Measurements from ENCODE around the gene TEC. TPM values are rescaled to one million over a fixed set of nuclear protein-coding genes. Genes with fewer than 3 reads are reported as not detected.

The TEC gene
- polyA plus RNA-seq, 1 of the 3 experiments (the other 2 are of a cell fraction): 0.85 TPM

DNA sequence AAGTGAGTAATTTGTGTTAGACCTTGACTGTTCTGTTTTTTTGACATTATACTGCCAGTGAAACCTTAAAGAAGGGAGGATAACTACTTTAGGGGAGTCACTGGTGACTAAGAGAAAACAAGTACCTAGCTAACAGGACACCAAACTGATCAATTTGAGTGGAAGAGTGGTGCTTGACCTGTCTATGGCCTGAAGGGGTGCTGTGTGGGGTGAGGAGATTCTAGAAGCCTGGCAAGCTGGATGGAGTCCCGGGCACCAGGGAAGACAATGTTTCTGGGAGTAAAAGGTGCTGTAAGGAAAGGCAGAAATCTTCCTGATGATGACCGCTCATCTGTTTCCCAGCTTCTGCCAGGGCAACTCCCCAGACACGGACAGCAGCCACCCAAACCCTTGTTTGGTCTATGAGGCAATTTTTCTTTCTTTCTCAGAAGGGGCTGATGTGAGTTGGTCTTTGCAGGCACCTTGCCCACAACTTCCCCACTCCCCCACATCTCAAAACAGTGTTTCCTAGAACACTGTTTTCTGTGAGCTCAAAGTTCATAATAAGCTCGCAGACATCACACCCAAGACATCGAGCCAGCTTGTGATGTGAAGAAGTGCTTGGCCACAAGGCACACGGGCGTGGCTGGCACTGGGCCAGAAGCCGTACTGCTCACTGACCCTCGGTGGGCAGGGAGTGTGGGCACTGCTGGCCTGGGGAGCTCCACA lies 140.2 kb downstream of the TEC start:
- H3K79me2 ChIP-seq (ENCODE audit: insufficient read depth): no peaks in the 10 kb centered on the region
- H3K9me3 ChIP-seq: no peaks in the 10 kb centered on the region
- ChIA-PET POLR2A (no interaction called here), CTCF (interaction anchor here (1.2 kb wide), 1 partner anchor 417 kb away, joined by 5 read pairs; no protein-coding TSS in a partner anchor)
- H3K9me2 ChIP-seq: no peaks in the 10 kb centered on the region
- peaks cover 0 to 30% of the 10 kb centered on the region in 2 experiments; a peak in 2 of 4 replicates for H3K4me1 ChIP-seq (ENCODE audit: control insufficient read depth in 1 of 2, insufficient read depth in 2 of 2, low read depth in 1 of 2, low read length in 1 of 2)
- H3K27ac ChIP-seq (ENCODE audit: low read depth in 2 of 2, low read length in 1 of 2): no peak overlapping the region
- no peaks in the 10 kb centered on the region for H3K36me3 ChIP-seq (replicated peaks in 1 of 2; ENCODE audit: control insufficient read depth in 1 of 2, insufficient read depth in 2 of 2, low read length in 1 of 2)
- H4K20me1 ChIP-seq (ENCODE audit: insufficient read depth): no peaks in the 10 kb centered on the region
- no peak overlapping the region for H3K4me3 ChIP-seq (ENCODE audit: low read depth in 2 of 2, low read length in 1 of 2)
- peaks cover 26% of the 10 kb centered on the region for H3F3A ChIP-seq (replicated peaks; ENCODE audit: insufficient read depth)
- no peak overlapping the region for H3K4me2 ChIP-seq
- DNase-seq: no peak
- no peak overlapping the region for H2AFZ ChIP-seq (ENCODE audit: low read depth)
- WGBS (ENCODE audit: low lambda C conversion rate): 65% methylated on average over 8 of the region's 9 CpGs
- no peak overlapping the region for H3K9ac ChIP-seq
- 0 out of 2 replicates have a peak, but pooled peaks have one; percentile 32 for TF ChIP-seq NFIC (IDR thresholded peaks at IDR 0.05; ENCODE audit: borderline replicate concordance)
- TF ChIP-seq, protein P1, sequence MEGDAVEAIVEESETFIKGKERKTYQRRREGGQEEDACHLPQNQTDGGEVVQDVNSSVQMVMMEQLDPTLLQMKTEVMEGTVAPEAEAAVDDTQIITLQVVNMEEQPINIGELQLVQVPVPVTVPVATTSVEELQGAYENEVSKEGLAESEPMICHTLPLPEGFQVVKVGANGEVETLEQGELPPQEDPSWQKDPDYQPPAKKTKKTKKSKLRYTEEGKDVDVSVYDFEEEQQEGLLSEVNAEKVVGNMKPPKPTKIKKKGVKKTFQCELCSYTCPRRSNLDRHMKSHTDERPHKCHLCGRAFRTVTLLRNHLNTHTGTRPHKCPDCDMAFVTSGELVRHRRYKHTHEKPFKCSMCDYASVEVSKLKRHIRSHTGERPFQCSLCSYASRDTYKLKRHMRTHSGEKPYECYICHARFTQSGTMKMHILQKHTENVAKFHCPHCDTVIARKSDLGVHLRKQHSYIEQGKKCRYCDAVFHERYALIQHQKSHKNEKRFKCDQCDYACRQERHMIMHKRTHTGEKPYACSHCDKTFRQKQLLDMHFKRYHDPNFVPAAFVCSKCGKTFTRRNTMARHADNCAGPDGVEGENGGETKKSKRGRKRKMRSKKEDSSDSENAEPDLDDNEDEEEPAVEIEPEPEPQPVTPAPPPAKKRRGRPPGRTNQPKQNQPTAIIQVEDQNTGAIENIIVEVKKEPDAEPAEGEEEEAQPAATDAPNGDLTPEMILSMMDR (IDR thresholded peaks at IDR 0.05): peak; percentile 33
- TF ChIP-seq, protein P2, sequence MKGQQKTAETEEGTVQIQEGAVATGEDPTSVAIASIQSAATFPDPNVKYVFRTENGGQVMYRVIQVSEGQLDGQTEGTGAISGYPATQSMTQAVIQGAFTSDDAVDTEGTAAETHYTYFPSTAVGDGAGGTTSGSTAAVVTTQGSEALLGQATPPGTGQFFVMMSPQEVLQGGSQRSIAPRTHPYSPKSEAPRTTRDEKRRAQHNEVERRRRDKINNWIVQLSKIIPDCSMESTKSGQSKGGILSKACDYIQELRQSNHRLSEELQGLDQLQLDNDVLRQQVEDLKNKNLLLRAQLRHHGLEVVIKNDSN (IDR thresholded peaks at IDR 0.05; ENCODE audit: borderline replicate concordance, low read depth): no peak
- H3K27me3 ChIP-seq (ENCODE audit: insufficient read depth): no peaks in the 10 kb centered on the region

DNA sequence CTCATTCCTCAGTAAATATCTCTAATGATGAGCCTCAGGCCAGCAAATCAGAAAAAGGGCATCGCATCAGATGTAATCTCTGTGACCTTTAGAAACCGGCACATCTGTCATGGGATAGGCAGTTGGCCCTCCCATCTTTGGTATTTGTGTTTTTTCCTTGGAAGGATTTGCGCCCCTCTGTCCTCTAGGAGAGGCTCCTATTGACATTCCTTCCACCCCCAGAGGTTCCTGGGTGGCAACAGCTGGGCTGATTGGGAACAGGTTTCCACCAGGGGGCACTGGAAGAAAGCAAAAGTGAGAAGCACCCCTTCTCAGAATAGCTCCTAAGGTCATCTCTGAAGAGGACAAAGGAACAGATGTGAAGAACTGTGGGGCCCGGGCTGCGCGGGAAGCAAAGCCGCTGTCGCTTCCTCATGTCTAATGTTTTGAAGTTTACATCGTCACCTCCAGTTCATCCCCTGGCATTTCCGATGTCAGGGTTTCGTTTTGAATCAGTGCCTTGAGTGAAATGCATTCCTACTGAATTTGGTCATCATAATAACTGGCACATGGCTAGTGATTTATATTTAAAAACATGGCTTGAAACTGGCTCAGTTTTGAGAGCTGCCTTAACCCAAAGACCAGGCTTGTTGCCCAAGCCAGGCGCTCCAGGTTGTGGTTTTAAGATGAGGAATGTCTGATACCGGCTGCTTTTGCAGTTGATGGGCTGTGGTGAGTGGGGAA lies 141.8 kb downstream of the TEC start:
- POLR2A ChIA-PET: no interaction called here
- H3K4me3 ChIP-seq (ENCODE audit: low read depth in 2 of 2, low read length in 1 of 2): peak overlapping the region; percentile 21 to 35; a peak in 3 of 4 replicates
- peak; percentile 45 for DNase-seq
- no peak for TF ChIP-seq GATA2 (CRISPR knock-in tag; IDR thresholded peaks at IDR 0.05)
- TF ChIP-seq, protein P3, sequence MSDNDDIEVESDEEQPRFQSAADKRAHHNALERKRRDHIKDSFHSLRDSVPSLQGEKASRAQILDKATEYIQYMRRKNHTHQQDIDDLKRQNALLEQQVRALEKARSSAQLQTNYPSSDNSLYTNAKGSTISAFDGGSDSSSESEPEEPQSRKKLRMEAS (IDR thresholded peaks at IDR 0.05; ENCODE audit: low read depth): peak; percentile 95
- TF ChIP-seq, protein P4, sequence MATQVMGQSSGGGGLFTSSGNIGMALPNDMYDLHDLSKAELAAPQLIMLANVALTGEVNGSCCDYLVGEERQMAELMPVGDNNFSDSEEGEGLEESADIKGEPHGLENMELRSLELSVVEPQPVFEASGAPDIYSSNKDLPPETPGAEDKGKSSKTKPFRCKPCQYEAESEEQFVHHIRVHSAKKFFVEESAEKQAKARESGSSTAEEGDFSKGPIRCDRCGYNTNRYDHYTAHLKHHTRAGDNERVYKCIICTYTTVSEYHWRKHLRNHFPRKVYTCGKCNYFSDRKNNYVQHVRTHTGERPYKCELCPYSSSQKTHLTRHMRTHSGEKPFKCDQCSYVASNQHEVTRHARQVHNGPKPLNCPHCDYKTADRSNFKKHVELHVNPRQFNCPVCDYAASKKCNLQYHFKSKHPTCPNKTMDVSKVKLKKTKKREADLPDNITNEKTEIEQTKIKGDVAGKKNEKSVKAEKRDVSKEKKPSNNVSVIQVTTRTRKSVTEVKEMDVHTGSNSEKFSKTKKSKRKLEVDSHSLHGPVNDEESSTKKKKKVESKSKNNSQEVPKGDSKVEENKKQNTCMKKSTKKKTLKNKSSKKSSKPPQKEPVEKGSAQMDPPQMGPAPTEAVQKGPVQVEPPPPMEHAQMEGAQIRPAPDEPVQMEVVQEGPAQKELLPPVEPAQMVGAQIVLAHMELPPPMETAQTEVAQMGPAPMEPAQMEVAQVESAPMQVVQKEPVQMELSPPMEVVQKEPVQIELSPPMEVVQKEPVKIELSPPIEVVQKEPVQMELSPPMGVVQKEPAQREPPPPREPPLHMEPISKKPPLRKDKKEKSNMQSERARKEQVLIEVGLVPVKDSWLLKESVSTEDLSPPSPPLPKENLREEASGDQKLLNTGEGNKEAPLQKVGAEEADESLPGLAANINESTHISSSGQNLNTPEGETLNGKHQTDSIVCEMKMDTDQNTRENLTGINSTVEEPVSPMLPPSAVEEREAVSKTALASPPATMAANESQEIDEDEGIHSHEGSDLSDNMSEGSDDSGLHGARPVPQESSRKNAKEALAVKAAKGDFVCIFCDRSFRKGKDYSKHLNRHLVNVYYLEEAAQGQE (IDR thresholded peaks at IDR 0.05; ENCODE audit: low read depth, low read length): no peak
- TF ChIP-seq TCF12 (IDR thresholded peaks at IDR 0.05): peak; percentile 97
- TF ChIP-seq NRF1 (IDR thresholded peaks at IDR 0.05; ENCODE audit: low read depth, low read length): no peak
- TF ChIP-seq FOXJ3 (CRISPR knock-in tag; IDR thresholded peaks at IDR 0.05): no peak
- peak; percentile 46; the same call in 1 of the 2 replicates for TF ChIP-seq GABPA (IDR thresholded peaks at IDR 0.05; ENCODE audit: low read depth)
- TF ChIP-seq, protein P5, sequence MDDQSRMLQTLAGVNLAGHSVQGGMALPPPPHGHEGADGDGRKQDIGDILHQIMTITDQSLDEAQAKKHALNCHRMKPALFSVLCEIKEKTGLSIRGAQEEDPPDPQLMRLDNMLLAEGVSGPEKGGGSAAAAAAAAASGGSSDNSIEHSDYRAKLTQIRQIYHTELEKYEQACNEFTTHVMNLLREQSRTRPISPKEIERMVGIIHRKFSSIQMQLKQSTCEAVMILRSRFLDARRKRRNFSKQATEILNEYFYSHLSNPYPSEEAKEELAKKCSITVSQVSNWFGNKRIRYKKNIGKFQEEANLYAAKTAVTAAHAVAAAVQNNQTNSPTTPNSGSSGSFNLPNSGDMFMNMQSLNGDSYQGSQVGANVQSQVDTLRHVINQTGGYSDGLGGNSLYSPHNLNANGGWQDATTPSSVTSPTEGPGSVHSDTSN (IDR thresholded peaks at IDR 0.05): peak; percentile 95
- TF ChIP-seq, protein P2 (IDR thresholded peaks at IDR 0.05; ENCODE audit: borderline replicate concordance, low read depth): peak; percentile 56
- TF ChIP-seq TEAD4 (IDR thresholded peaks at IDR 0.05; ENCODE audit: borderline replicate concordance, insufficient read depth): peak; percentile 94
- peak; percentile 75; the same call in 1 of the 2 replicates for TF ChIP-seq YY1 (IDR thresholded peaks at IDR 0.05; ENCODE audit: low read depth)
- TF ChIP-seq FOSL2 (IDR thresholded peaks at IDR 0.05; ENCODE audit: borderline replicate concordance, low read depth): peak; percentile 88
- peak; percentile 87 for TF ChIP-seq FOXM1 (IDR thresholded peaks at IDR 0.05; ENCODE audit: low read depth)
- TF ChIP-seq RXRA (IDR thresholded peaks at IDR 0.05; ENCODE audit: borderline replicate concordance, low read depth): peak; percentile 95

More for the DNA sequence above, 141.8 kb downstream of the TEC start:
- Histone ChIP-seq H3K9ac (peak overlapping the region; percentile 23; the same call in 1 of the 2 replicates), H3K79me2 (ENCODE audit: insufficient read depth) (no peaks in the 10 kb centered on the region), H3K4me1 (ENCODE audit: control insufficient read depth in 1 of 2, insufficient read depth in 2 of 2, low read depth in 1 of 2, low read length in 1 of 2) (peaks cover 0 to 19% of the 10 kb centered on the region in 2 experiments; a peak in 2 of 4 replicates), H3K9me2 (no peaks in the 10 kb centered on the region), H3K4me2 (peak overlapping the region; percentile 49), H3K27me3 (ENCODE audit: insufficient read depth) (no peaks in the 10 kb centered on the region), H3K36me3 (replicated peaks in 1 of 2; ENCODE audit: control insufficient read depth in 1 of 2, insufficient read depth in 2 of 2, low read length in 1 of 2) (no peaks in the 10 kb centered on the region), H4K20me1 (ENCODE audit: insufficient read depth) (no peaks in the 10 kb centered on the region), H3K27ac (ENCODE audit: low read depth in 2 of 2, low read length in 1 of 2) (peak overlapping the region; percentile 47 to 75), H2AFZ (ENCODE audit: low read depth) (peak overlapping the region; percentile 12; the same call in 1 of the 2 replicates), H3K9me3 (no peaks in the 10 kb centered on the region), H3F3A (replicated peaks; ENCODE audit: insufficient read depth) (peaks cover 20% of the 10 kb centered on the region)
- CTCF ChIA-PET: interaction anchor here (0.6 to 1.6 kb wide), 6 partner anchors 12 to 1279 kb away, joined by 3 to 5 read pairs (median 4); no protein-coding TSS in a partner anchor
- 13% methylated on average over 13 of the region's 13 CpGs for WGBS (ENCODE audit: low lambda C conversion rate)

Measured in SK-N-SH (cell line).